Caco-2 (cell line): ENCODE data around the gene LSMEM2. TPM values are rescaled to one million over a fixed set of nuclear protein-coding genes. Genes with fewer than 3 reads are reported as not detected.
A peak's percentile ranks its signal among the peaks of the same experiment; 100 is the strongest.

ENCODE experiments used
- BruUV-seq: library from RNA; stranded (reverse); fragments of 400-500 nt; replicated peaks from 2 replicates; lab custom pipeline; 2021; lab: Mats Ljungman, UMichigan
- CTCF ChIA-PET: fragments of 300-600 bp; sonication (Branson Sonifier 250); formaldehyde crosslinking; loops from one replicate; lab custom pipeline; 2022; ENCODE audit warnings: antibody characterized with exemption; lab: Charles Lee
- POLR2A ChIA-PET: fragments of 300-600 bp; sonication (Branson Sonifier 250); formaldehyde crosslinking; loops from one replicate; lab custom pipeline; 2022; ENCODE audit warnings: antibody characterized with exemption; lab: Charles Lee
- DNase-seq, 2 experiments: peaks; one replicate each; pipeline versions ENCODE4 v3.0.0 to v3.0.0-alpha.2; 2020 to 2022
- H3K27me3 ChIP-seq: replicated peaks from 2 replicates; pipeline ENCODE4 v1.6.0; 2011; ENCODE audit warnings: low read length; ENCODE audit not compliant: control insufficient read depth, insufficient read depth
- H3K36me3 ChIP-seq: 2 replicates; pipeline ENCODE4 v1.5.1; 2011; ENCODE audit warnings: low read length; ENCODE audit not compliant: control insufficient read depth, insufficient read depth
- H3K4me1 ChIP-seq: fragments of 250-450 bp; sonication (Bioruptor Pico); 2 replicates; pipeline ENCODE4 v1.5.1; 2020; ENCODE audit warnings: mild to moderate bottlenecking
- H3K4me3 ChIP-seq: 2 replicates; pipeline ENCODE4 v1.5.1; 2011; ENCODE audit warnings: low read depth, mild to moderate bottlenecking, control low read depth, low read length
- H3K9me3 ChIP-seq: fragments of 250-450 bp; sonication (Bioruptor Pico); 2 replicates; pipeline ENCODE4 v1.5.1; 2020; ENCODE audit warnings: mild to moderate bottlenecking, moderate library complexity
- H3K27ac Mint-ChIP-seq: one replicate; pipeline ENCODE4 v1.8.0; 2022; ENCODE audit warnings: mixed read lengths; ENCODE audit not compliant: unreplicated experiment
- H3K27me3 Mint-ChIP-seq: one replicate; pipeline ENCODE4 v1.8.0; 2022; ENCODE audit warnings: mixed read lengths; ENCODE audit not compliant: insufficient read depth, unreplicated experiment
- H3K36me3 Mint-ChIP-seq: one replicate; pipeline ENCODE4 v1.8.0; 2022; ENCODE audit warnings: mild to moderate bottlenecking, mixed read lengths; ENCODE audit not compliant: insufficient read depth, unreplicated experiment
- H3K4me1 Mint-ChIP-seq: one replicate; pipeline ENCODE4 v1.8.0; 2022; ENCODE audit warnings: low read depth, mixed read lengths; ENCODE audit not compliant: unreplicated experiment
- H3K4me3 Mint-ChIP-seq: one replicate; pipeline ENCODE4 v1.8.0; 2022; ENCODE audit warnings: mild to moderate bottlenecking, moderate library complexity, mixed read lengths; ENCODE audit not compliant: unreplicated experiment
- H3K9me3 Mint-ChIP-seq: one replicate; pipeline ENCODE4 v1.8.0; 2022; ENCODE audit warnings: mixed read lengths; ENCODE audit not compliant: unreplicated experiment
- intact Hi-C: fragments of 100-400 bp; cut with micrococcal nuclease; formaldehyde crosslinking; loops from one replicate; pipeline ENCODE4 v1.10.0; 2022; ENCODE audit not compliant: unreplicated experiment
- total RNA-seq: library from RNA; stranded (reverse); gene quantifications from 2 replicates; pipeline ENCODE4 v1.2.3, GENCODE V29; 2022
- TF ChIP-seq, protein P1 (sequence below), 2 experiments: fragments of 200-600 bp in 1 of 2; IDR thresholded peaks; 1 replicate in 1 of 2; 2 replicates in 1 of 2; pipeline versions ENCODE4 v1.5.1 to v1.8.0; 2011 to 2022; ENCODE audit warnings: antibody characterized with exemption in 1 of 2, control low read depth in 1 of 2, inconsistent platforms in 1 of 2, low read depth in 1 of 2, low read length in 1 of 2, mild to moderate bottlenecking in 1 of 2, moderate library complexity in 1 of 2; ENCODE audit not compliant: insufficient read depth in 1 of 2, severe bottlenecking in 1 of 2, unreplicated experiment in 1 of 2

Gene LSMEM2
- total RNA-seq, 1 experiment from 2014 or later = not detected

DNA sequence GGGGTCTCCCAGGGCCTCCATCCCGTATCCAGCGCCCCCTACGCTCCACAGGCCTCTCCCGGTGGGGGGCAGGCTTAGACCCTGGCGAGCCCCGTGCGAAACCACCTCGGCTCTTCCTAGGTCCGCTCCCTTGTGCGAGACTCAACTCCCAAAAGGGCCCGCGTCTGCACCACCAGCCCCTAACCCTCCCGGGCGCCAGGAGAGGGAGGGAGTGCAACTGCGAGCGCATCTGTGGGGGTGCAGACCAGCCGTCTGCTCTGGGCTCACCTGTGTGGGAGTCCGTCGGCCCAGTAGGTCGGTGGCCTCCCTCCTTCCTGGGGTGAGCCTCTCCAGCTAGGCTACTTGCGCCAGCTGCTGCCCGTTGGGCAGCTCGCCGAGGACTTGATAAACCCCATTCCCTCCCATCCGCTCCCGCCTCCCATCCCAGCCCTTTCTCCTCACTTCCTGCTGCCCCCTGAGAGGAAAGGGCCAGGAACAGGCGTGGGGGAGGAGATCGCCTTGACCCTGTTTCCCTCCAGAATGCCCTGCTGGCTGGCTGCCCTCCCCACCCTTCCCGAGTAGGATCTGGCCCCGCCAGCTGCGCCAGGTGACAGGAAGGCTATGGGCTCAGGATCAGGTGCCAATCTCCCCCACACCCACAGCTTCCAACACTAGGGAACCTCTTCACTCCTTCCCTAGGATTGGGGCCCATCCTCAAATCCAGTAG is 43.7 kb downstream of the LSMEM2 start, which contains the start of gene HYAL2:
Gene HYAL2, minus strand, starts transcription at position 360 of the 706 bp plus-strand sequence. CDS start 2,256 bp downstream, outside the sequence.
- ChIA-PET CTCF (interaction anchor here (1.4 to 2.3 kb wide), 2 partner anchors 14 to 15 kb away, joined by 11 to 27 read pairs; no protein-coding TSS in a partner anchor), POLR2A (interaction anchor here (1.4 kb wide), 1 partner anchor 23 kb away, joined by 12 read pairs; the partner anchor contains the start of genes HYAL3 and NAA80)
- Mint-ChIP-seq H3K9me3 (no peaks in the 10 kb centered on the region), H3K4me3 (peak within 1 kb of the TSS; percentile 81), H3K36me3 (peaks cover 40% of the 10 kb centered on the region), H3K4me1 (no peaks in the 10 kb centered on the region), H3K27me3 (no peaks in the 10 kb centered on the region), H3K27ac (peak within 1 kb of the TSS; percentile 96)
- Histone ChIP-seq H3K4me1 (peaks cover 22% of the 10 kb centered on the region), H3K27me3 (no peaks in the 10 kb centered on the region), H3K9me3 (no peaks in the 10 kb centered on the region), H3K36me3 (peaks cover 4% of the 10 kb centered on the region), H3K4me3 (peak within 1 kb of the TSS; percentile 58)
- no TSS peak for BruUV-seq
- intact Hi-C loops = no loop called here
- DNase-seq = no peak
- TF ChIP-seq, protein P1, sequence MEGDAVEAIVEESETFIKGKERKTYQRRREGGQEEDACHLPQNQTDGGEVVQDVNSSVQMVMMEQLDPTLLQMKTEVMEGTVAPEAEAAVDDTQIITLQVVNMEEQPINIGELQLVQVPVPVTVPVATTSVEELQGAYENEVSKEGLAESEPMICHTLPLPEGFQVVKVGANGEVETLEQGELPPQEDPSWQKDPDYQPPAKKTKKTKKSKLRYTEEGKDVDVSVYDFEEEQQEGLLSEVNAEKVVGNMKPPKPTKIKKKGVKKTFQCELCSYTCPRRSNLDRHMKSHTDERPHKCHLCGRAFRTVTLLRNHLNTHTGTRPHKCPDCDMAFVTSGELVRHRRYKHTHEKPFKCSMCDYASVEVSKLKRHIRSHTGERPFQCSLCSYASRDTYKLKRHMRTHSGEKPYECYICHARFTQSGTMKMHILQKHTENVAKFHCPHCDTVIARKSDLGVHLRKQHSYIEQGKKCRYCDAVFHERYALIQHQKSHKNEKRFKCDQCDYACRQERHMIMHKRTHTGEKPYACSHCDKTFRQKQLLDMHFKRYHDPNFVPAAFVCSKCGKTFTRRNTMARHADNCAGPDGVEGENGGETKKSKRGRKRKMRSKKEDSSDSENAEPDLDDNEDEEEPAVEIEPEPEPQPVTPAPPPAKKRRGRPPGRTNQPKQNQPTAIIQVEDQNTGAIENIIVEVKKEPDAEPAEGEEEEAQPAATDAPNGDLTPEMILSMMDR (IDR thresholded peaks at IDR 0.05; ENCODE audit: insufficient read depth in 1 of 2, low read depth in 1 of 2, low read length in 1 of 2, severe bottlenecking in 1 of 2, unreplicated experiment in 1 of 2) = no peak

DNA sequence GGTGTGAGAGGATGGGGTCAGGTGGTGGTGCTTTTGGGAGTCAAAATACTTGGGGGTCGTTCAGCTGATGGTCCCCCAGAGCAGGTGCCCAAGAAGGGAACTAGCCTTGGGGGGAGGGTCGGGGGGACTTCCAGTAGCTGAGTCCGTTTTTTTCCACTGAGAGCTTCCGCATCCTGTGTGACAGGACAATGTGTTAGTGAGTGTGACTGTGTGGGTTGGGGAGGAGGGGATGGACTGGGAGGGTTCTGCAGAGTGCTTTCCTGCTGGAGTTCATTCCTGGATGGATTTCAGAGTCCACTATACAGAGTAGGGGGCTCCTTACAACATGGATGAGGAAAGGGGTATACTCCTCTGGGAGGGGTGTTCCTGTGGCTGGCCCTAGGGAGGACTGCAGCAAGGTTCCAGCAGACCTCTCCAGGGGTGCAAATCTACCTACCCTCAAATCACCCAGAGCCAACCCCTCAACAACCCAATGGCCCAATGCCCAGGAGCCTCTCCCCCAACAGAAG is 44.3 kb downstream of the LSMEM2 start:
- Histone ChIP-seq H3K27me3 (no peaks in the 10 kb centered on the region), H3K36me3 (peaks cover 4% of the 10 kb centered on the region), H3K4me1 (peaks cover 22% of the 10 kb centered on the region), H3K4me3 (no peak overlapping the region), H3K9me3 (no peaks in the 10 kb centered on the region)
- no TSS peak for BruUV-seq
- intact Hi-C loops = no loop called here
- Mint-ChIP-seq H3K4me1 (no peaks in the 10 kb centered on the region), H3K9me3 (no peaks in the 10 kb centered on the region), H3K36me3 (peaks cover 42% of the 10 kb centered on the region), H3K27me3 (no peaks in the 10 kb centered on the region), H3K27ac (peak overlapping the region; percentile 96), H3K4me3 (no peak overlapping the region)
- CTCF ChIA-PET = interaction anchor here (2.2 to 2.3 kb wide), 2 partner anchors 14 to 20 kb away, joined by 11 to 12 read pairs; partner anchors contain the start of gene HYAL1
- DNase-seq = no peak
- TF ChIP-seq, protein P1 (IDR thresholded peaks at IDR 0.05; ENCODE audit: insufficient read depth in 1 of 2, low read depth in 1 of 2, low read length in 1 of 2, severe bottlenecking in 1 of 2, unreplicated experiment in 1 of 2) = no peak
- POLR2A ChIA-PET = no interaction called here

DNA sequence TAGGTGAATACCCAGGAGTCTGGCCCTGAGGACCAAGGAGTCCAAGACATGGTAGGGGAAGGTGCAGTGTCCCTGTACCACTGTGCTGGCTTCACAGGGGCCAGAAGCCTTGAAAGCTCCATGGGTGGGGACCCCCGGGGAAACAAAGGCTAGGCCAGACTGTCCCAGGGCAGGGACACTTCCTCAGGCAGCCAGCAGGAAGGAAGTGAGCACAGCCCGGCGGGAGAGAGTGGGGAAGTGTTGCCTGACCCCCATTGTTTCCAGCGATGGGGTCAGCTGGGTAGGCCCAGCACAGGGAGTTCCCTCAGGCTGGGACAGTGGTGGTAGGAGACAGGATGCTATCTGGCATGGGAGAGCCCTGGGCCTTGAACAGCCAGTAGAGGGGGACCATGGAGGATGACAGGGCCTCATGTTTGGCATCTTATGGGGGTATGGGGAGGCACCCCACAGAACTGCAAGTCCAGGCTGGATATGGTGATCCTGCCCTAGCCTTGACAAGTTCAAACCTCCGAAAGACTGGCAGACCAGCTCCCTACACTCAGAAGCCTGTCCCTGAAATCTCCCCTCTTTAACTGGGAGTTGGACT is 44.8 kb downstream of the LSMEM2 start:
- no peaks in the 10 kb centered on the region for H3K27me3 ChIP-seq
- no peak for DNase-seq
- no peaks in the 10 kb centered on the region for H3K4me1 Mint-ChIP-seq
- peak overlapping the region; percentile 96 for H3K27ac Mint-ChIP-seq
- H3K36me3 Mint-ChIP-seq = peaks cover 42% of the 10 kb centered on the region
- no peak overlapping the region for H3K4me3 ChIP-seq
- ChIA-PET CTCF (interaction anchor here (0.5 to 2.3 kb wide), 6 partner anchors 13 to 90 kb away, joined by 4 to 12 read pairs (median 6); partner anchors contain the start of genes HYAL1, HYAL3, IFRD2 and NAA80), POLR2A (no interaction called here)
- BruUV-seq = no TSS peak
- intact Hi-C loops = loop anchor here (1.0 to 2.0 kb wide), 3 partner anchors 49 to 97 kb away; no protein-coding TSS in a partner anchor
- H3K36me3 ChIP-seq = peaks cover 4% of the 10 kb centered on the region
- TF ChIP-seq, protein P1 (IDR thresholded peaks at IDR 0.05; ENCODE audit: insufficient read depth in 1 of 2, low read depth in 1 of 2, low read length in 1 of 2, severe bottlenecking in 1 of 2, unreplicated experiment in 1 of 2) = no peak
- H3K9me3 Mint-ChIP-seq = no peaks in the 10 kb centered on the region
- H3K9me3 ChIP-seq = no peaks in the 10 kb centered on the region
- H3K4me3 Mint-ChIP-seq = no peak overlapping the region
- H3K27me3 Mint-ChIP-seq = no peaks in the 10 kb centered on the region
- H3K4me1 ChIP-seq = peaks cover 22% of the 10 kb centered on the region
